HEK293 (cell line): ENCODE data around the gene LTO1.
A peak's percentile ranks its signal among the peaks of the same experiment; 100 is the strongest.

Source experiments
- CTCF ChIA-PET: fragments of 350-600 bp; formaldehyde crosslinking; extraction: SDS; loops from one replicate; lab custom pipeline; 2021; ENCODE audit warnings: antibody characterized with exemption; lab: Yijun Ruan, JAX
- POLR2A ChIA-PET: fragments of 300-600 bp; formaldehyde crosslinking; extraction: SDS; loops from one replicate; lab custom pipeline; 2020; ENCODE audit warnings: antibody characterized with exemption, inconsistent platforms; lab: Yijun Ruan, JAX
- H3K27ac ChIP-seq: fragments of 200-500 bp; sonication (Bioruptor generic); 2 replicates; pipeline ENCODE4 v1.5.1; 2014; ENCODE audit warnings: low read depth, low read length, control low read depth, inconsistent platforms; ENCODE audit errors: extremely low read depth
- H3K36me3 ChIP-seq, 2 experiments: fragments of 200-500 bp in 1 of 2; sonication (Bioruptor generic) in 1 of 2; 1 replicate in 1 of 2; 2 replicates in 1 of 2; pipeline ENCODE4 v1.5.1; 2014 to 2017; ENCODE audit warnings: inconsistent platforms in 2 of 2, low read length in 2 of 2; ENCODE audit not compliant: control insufficient read depth in 2 of 2, insufficient read depth in 1 of 2
- H3K4me1 ChIP-seq: fragments of 200-500 bp; sonication (Bioruptor generic); 2 replicates; pipeline ENCODE4 v1.5.1; 2014; ENCODE audit warnings: mild to moderate bottlenecking, low read length, inconsistent platforms; ENCODE audit not compliant: control insufficient read depth, insufficient read depth
- H3K4me3 ChIP-seq: 2 replicates; pipeline ENCODE4 v1.5.1; 2011; ENCODE audit warnings: low read depth, mild to moderate bottlenecking, control low read depth, low read length, moderate library complexity
- H3K9me3 ChIP-seq: fragments of 200-500 bp; sonication (Bioruptor generic); 2 replicates; pipeline ENCODE4 v1.5.1; 2014; ENCODE audit warnings: low read depth, low read length, inconsistent platforms; ENCODE audit not compliant: control insufficient read depth, insufficient read depth
- HOXC10 ChIP-seq: sonication (generic); formaldehyde crosslinking; IDR thresholded peaks from 2 replicates; pipeline ENCODE4 v1.8.1; 2023; ENCODE audit warnings: mild to moderate bottlenecking, missing genetic modification reagents
- PATZ1 ChIP-seq: fragments of 450-650 bp; formaldehyde crosslinking; IDR thresholded peaks from 2 replicates; pipeline ENCODE4 v1.5.1; 2016; ENCODE audit warnings: missing biosample characterization, missing genetic modification characterization
- PRDM10 ChIP-seq: fragments of 450-650 bp; formaldehyde crosslinking; IDR thresholded peaks from 2 replicates; pipeline ENCODE4 v1.5.1; 2016; ENCODE audit warnings: missing biosample characterization, missing genetic modification characterization
- SETDB1 ChIP-seq: IDR thresholded peaks from one replicate; pipeline ENCODE4 v1.6.1; 2017; ENCODE audit warnings: mild to moderate bottlenecking, low read length, moderate library complexity, mixed read lengths; ENCODE audit not compliant: insufficient read length
- ZBTB49 ChIP-seq: fragments of 450-650 bp; formaldehyde crosslinking; IDR thresholded peaks from 2 replicates; pipeline ENCODE4 v1.5.1; 2016; ENCODE audit warnings: missing biosample characterization, missing genetic modification characterization, low read depth
- ZNF132 ChIP-seq: fragments of 450-650 bp; formaldehyde crosslinking; IDR thresholded peaks from 2 replicates; pipeline ENCODE4 v1.5.1; 2017; ENCODE audit warnings: missing biosample characterization, missing genetic modification characterization, borderline replicate concordance
- ZNF394 ChIP-seq: fragments of 450-650 bp; formaldehyde crosslinking; IDR thresholded peaks from 2 replicates; pipeline ENCODE4 v1.5.1; 2016; ENCODE audit warnings: missing biosample characterization, missing genetic modification characterization, mild to moderate bottlenecking, moderate library complexity, borderline replicate concordance
- ZNF404 ChIP-seq: fragments of 450-650 bp; formaldehyde crosslinking; IDR thresholded peaks from 2 replicates; pipeline ENCODE4 v1.5.1; 2017; ENCODE audit warnings: missing biosample characterization, missing genetic modification characterization
- ZNF521 ChIP-seq: fragments of 450-650 bp; formaldehyde crosslinking; IDR thresholded peaks from 2 replicates; pipeline ENCODE4 v1.5.1; 2017; ENCODE audit warnings: missing biosample characterization, mild to moderate bottlenecking, missing genetic modification characterization
- ZNF544 ChIP-seq: fragments of 450-650 bp; formaldehyde crosslinking; IDR thresholded peaks from 2 replicates; pipeline ENCODE4 v1.5.0; 2017; ENCODE audit warnings: missing biosample characterization, missing genetic modification characterization
- ZNF660 ChIP-seq: fragments of 450-650 bp; IDR thresholded peaks from 2 replicates; pipeline ENCODE4 v1.5.1; 2018; ENCODE audit warnings: missing biosample characterization, mild to moderate bottlenecking, missing genetic modification characterization
- ZSCAN4 ChIP-seq: fragments of 450-650 bp; formaldehyde crosslinking; IDR thresholded peaks from 2 replicates; pipeline ENCODE4 v1.5.1; 2017; ENCODE audit warnings: missing biosample characterization, missing genetic modification characterization

The LTO1 gene

GRCh38 chr11:69680688-69681087 lies 5.5 kb upstream of the LTO1 start:
- Histone ChIP-seq H3K9me3 (no peaks in the 10 kb centered on the region), H3K4me3 (no peak overlapping the region), H3K4me1 (no peaks in the 10 kb centered on the region), H3K36me3 (no peaks in the 10 kb centered on the region), H3K27ac (no peak overlapping the region)
- ChIA-PET POLR2A (interaction anchor here (0.6 kb wide), 1 partner anchor 606 kb away, joined by 3 read pairs; no protein-coding TSS in a partner anchor), CTCF (interaction anchor here (0.7 kb wide), 2 partner anchors 37 to 269 kb away, joined by 3 to 4 read pairs; no protein-coding TSS in a partner anchor)
- no peak for TF ChIP-seq ZNF394 (tag by site-specific recombination)
- TF ChIP-seq ZNF544 = 0 out of 2 replicates have a peak, but pooled peaks have one; percentile 10
- peak; percentile 100 for TF ChIP-seq ZSCAN4 (tag by site-specific recombination)

- peaks cover 2 to 7% of the 10 kb centered on the region in 2 experiments; a peak in 2 of 3 replicates for H3K36me3 ChIP-seq
- POLR2A ChIA-PET = no interaction called here
- no peaks in the 10 kb centered on the region for H3K4me1 ChIP-seq
- H3K9me3 ChIP-seq = no peaks in the 10 kb centered on the region
- TF ChIP-seq ZNF132 (tag by site-specific recombination) (no peak), PATZ1 (tag by site-specific recombination) (no peak), ZNF660 (no peak), HOXC10 (CRISPR knock-in tag) (no peak), ZBTB49 (no peak), ZNF394 (tag by site-specific recombination) (no peak), PRDM10 (tag by site-specific recombination) (no peak), ZNF521 (tag by site-specific recombination) (no peak), ZNF404 (no peak), SETDB1 (no peak)
- CTCF ChIA-PET = no interaction called here
- no peak overlapping the region for H3K27ac ChIP-seq
- H3K4me3 ChIP-seq = no peak overlapping the region
Measured at GRCh38 chr11:69677749-69678148, 2.6 kb upstream of the LTO1 start.
